Measurements from ENCODE around the gene NCOA7. TPM values are rescaled to one million over a fixed set of nuclear protein-coding genes. Genes with fewer than 3 reads are reported as not detected.

Gene NCOA7
- polyA plus RNA-seq, 1 of the 3 experiments (the other 2 are of a cell fraction) = 16.3 TPM

- Histone ChIP-seq H3K4me1 (ENCODE audit: control insufficient read depth in 1 of 2, insufficient read depth in 2 of 2, low read depth in 1 of 2, low read length in 1 of 2) (peaks cover 36 to 42% of the 10 kb centered on the region in 2 experiments; a peak in 3 of 4 replicates), H2AFZ (ENCODE audit: low read depth) (no peak overlapping the region), H3K36me3 (replicated peaks in 1 of 2; ENCODE audit: control insufficient read depth in 1 of 2, insufficient read depth in 2 of 2, low read length in 1 of 2) (peaks cover 0 to 11% of the 10 kb centered on the region in 2 experiments), H3K79me2 (ENCODE audit: insufficient read depth) (peaks cover 29% of the 10 kb centered on the region), H4K20me1 (ENCODE audit: insufficient read depth) (no peaks in the 10 kb centered on the region), H3K9me3 (no peaks in the 10 kb centered on the region), H3K9me2 (no peaks in the 10 kb centered on the region), H3K27ac (ENCODE audit: low read depth in 2 of 2, low read length in 1 of 2) (peak overlapping the region in 1 of 2 experiments; percentile 16; a peak in 2 of 4 replicates), H3K4me2 (peak overlapping the region; percentile 1; the same call in 1 of the 2 replicates), H3K27me3 (ENCODE audit: insufficient read depth) (no peaks in the 10 kb centered on the region), H3F3A (replicated peaks; ENCODE audit: insufficient read depth) (peaks cover 26% of the 10 kb centered on the region), H3K9ac (no peak overlapping the region), H3K4me3 (ENCODE audit: low read depth in 2 of 2, low read length in 1 of 2) (no peak overlapping the region)
- 77% methylated on average over 4 of the region's 4 CpGs for WGBS (ENCODE audit: low lambda C conversion rate)
- TF ChIP-seq MXI1 (IDR thresholded peaks at IDR 0.05; ENCODE audit: low read depth, low read length) = no peak
- TF ChIP-seq RFX5 (IDR thresholded peaks at IDR 0.05; ENCODE audit: low read length) = no peak
- no peak for TF ChIP-seq FOXJ3 (CRISPR knock-in tag; IDR thresholded peaks at IDR 0.05)
- no peak for TF ChIP-seq TEAD4 (IDR thresholded peaks at IDR 0.05; ENCODE audit: borderline replicate concordance, insufficient read depth)
- TF ChIP-seq RXRA (IDR thresholded peaks at IDR 0.05; ENCODE audit: borderline replicate concordance, low read depth) = no peak
- TF ChIP-seq GABPA (IDR thresholded peaks at IDR 0.05; ENCODE audit: low read depth) = no peak
- no peak for TF ChIP-seq ELF1 (IDR thresholded peaks at IDR 0.05)
- TF ChIP-seq NRF1 (IDR thresholded peaks at IDR 0.05; ENCODE audit: low read depth, low read length) = no peak
- no peak for TF ChIP-seq MEF2A (IDR thresholded peaks at IDR 0.05; ENCODE audit: borderline replicate concordance, low read depth)
- no peak for TF ChIP-seq FOXM1 (IDR thresholded peaks at IDR 0.05; ENCODE audit: low read depth)
- no peak for TF ChIP-seq SMC3 (IDR thresholded peaks at IDR 0.05; ENCODE audit: low read depth, low read length)
- TF ChIP-seq EP300 (IDR thresholded peaks at IDR 0.05; ENCODE audit: borderline replicate concordance in 1 of 2, low read depth in 1 of 2, low read length in 1 of 2) = no peak
- no peak for TF ChIP-seq REST (IDR thresholded peaks at IDR 0.05; ENCODE audit: low read depth, low read length)
- no peak for TF ChIP-seq JUND (IDR thresholded peaks at IDR 0.05)
- ChIA-PET POLR2A (no interaction called here), CTCF (interaction anchor here (1.0 to 2.8 kb wide), 2 partner anchors 24 to 160 kb away, joined by 4 to 11 read pairs; partner anchors contain the start of gene NCOA7)
- no peak for DNase-seq
Measured at GRCh38 chr6:125814481-125814880, 23.7 kb downstream of the NCOA7 start.

Measured in SK-N-SH (cell line).